Adrenal gland (tissue), 5 donors: Measurements from ENCODE around the gene KRT6B.

ENCODE experiments used
- POLR2A ChIP-seq, 2 donors: fragments of 450-650 bp; IDR thresholded peaks; one replicate each; pipeline ENCODE4 v1.6.1; 2017; ENCODE audit warnings: antibody characterized with exemption in 2 of 2, mild to moderate bottlenecking in 2 of 2, moderate library complexity in 1 of 2
- TF ChIP-seq, protein P1 (sequence below), 6 experiments: fragments of 450-650 bp in 4 of 6; fragments of 200-600 bp in 2 of 6; sonication (generic) in 1 of 6; IDR thresholded peaks; 1 replicate in 5 of 6; 2 replicates in 1 of 6; pipeline versions ENCODE4 v1.5.1 to v1.8.0; 2016 to 2021; ENCODE audit warnings: antibody characterized with exemption in 6 of 6, mild to moderate bottlenecking in 2 of 6, moderate library complexity in 1 of 6
- donor health status: DM: no; HTN: no; CAD: no.

DNA sequence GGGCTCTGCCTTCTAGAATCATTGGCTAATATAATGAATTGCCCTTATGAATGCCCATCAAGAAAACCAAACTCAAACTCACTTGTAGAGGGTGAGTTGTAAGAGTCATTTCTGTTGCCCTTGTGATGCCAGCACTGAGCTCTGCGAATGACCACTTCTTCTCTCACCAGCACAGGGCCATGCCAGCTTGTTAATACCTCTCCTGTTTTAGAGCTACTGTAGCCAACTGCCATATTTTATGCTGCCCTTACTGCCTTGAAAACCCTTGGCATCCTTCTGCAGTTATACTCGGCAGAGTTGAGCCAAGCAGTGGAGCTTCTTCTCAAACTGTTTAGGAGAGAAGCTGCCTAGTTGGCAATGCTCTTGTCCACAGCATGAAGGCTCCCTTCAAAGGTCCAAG lies 25.9 kb downstream of the KRT6B start:
- TF ChIP-seq, protein P1, sequence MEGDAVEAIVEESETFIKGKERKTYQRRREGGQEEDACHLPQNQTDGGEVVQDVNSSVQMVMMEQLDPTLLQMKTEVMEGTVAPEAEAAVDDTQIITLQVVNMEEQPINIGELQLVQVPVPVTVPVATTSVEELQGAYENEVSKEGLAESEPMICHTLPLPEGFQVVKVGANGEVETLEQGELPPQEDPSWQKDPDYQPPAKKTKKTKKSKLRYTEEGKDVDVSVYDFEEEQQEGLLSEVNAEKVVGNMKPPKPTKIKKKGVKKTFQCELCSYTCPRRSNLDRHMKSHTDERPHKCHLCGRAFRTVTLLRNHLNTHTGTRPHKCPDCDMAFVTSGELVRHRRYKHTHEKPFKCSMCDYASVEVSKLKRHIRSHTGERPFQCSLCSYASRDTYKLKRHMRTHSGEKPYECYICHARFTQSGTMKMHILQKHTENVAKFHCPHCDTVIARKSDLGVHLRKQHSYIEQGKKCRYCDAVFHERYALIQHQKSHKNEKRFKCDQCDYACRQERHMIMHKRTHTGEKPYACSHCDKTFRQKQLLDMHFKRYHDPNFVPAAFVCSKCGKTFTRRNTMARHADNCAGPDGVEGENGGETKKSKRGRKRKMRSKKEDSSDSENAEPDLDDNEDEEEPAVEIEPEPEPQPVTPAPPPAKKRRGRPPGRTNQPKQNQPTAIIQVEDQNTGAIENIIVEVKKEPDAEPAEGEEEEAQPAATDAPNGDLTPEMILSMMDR (IDR thresholded peaks at IDR 0.05), result no peak
- no peak for TF ChIP-seq POLR2A (IDR thresholded peaks at IDR 0.05)
